Nephron progenitor cell (in vitro differentiated cells): Measurements from ENCODE around the gene TMEM254.

Source experiments
- DNase-seq: peaks from one replicate; pipeline ENCODE4 v3.0.0; 2021
- H3K27ac Mint-ChIP-seq: 2 replicates; pipeline ENCODE4 v1.8.0; 2021; ENCODE audit warnings: mild to moderate bottlenecking, moderate library complexity, mixed read lengths
- H3K27me3 Mint-ChIP-seq: 2 replicates; pipeline ENCODE4 v1.8.0; 2021; ENCODE audit warnings: mild to moderate bottlenecking, low read depth, mixed read lengths; ENCODE audit not compliant: poor library complexity
- H3K36me3 Mint-ChIP-seq: 2 replicates; pipeline ENCODE4 v1.8.0; 2021; ENCODE audit warnings: low read depth, mixed read lengths
- H3K4me1 Mint-ChIP-seq: 2 replicates; pipeline ENCODE4 v1.8.0; 2021; ENCODE audit warnings: mixed read lengths
- H3K4me3 Mint-ChIP-seq: 2 replicates; pipeline ENCODE4 v1.8.0; 2021; ENCODE audit warnings: mild to moderate bottlenecking, moderate library complexity, mixed read lengths
- H3K9me3 Mint-ChIP-seq: 2 replicates; pipeline ENCODE4 v1.8.0; 2021; ENCODE audit warnings: mild to moderate bottlenecking, moderate library complexity, mixed read lengths
- TF ChIP-seq, protein P1 (sequence below): fragments of 200-600 bp; sonication (generic); IDR thresholded peaks from 2 replicates; pipeline ENCODE4 v1.5.0; 2021; ENCODE audit warnings: antibody characterized with exemption

Gene TMEM254

DNA sequence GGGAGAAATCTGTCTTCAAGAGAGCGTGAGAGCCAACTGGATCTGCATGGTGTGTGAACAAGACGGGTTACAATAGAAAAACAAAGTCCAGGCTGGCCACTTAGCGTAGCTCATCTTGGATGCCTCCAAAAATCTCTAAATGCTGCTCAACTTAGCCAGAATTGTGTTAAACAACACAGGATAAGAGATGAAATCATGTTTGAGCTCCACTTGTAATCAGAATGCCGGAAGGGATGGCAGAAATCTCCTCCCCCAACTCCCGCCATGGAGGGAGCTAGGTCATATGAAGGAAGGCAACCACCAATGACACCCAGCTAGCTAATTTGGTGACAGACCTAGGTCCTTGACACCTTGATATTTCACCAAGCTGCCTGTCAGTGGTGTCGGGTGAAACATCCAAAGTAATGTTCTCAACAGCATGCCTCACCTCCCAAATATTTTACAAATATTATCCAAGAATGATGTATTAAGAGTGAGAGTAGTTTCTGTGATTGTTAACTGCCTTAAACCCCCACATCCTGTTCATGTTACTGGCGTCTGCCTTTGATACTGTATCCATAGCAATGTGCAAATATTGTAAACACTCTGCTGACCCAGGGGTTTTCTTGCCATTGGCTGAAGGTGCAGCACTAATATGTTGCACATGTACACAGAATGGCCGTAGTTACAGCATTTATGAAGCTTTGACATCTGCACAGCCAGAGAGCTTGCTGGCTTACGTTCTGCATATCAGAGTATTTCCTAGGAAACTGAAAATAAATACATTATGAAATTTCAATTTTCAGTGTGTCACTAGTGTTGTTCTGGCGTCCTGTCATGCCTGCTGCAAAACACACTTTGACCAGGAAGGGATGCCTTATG lies 25.8 kb downstream of the TMEM254 start:
- Mint-ChIP-seq H3K36me3 (peaks cover 11% of the 10 kb centered on the region), H3K27ac (no peak overlapping the region), H3K4me1 (no peaks in the 10 kb centered on the region), H3K4me3 (no peak overlapping the region), H3K9me3 (peaks cover 26% of the 10 kb centered on the region), H3K27me3 (peaks cover 10% of the 10 kb centered on the region)
- TF ChIP-seq, protein P1, sequence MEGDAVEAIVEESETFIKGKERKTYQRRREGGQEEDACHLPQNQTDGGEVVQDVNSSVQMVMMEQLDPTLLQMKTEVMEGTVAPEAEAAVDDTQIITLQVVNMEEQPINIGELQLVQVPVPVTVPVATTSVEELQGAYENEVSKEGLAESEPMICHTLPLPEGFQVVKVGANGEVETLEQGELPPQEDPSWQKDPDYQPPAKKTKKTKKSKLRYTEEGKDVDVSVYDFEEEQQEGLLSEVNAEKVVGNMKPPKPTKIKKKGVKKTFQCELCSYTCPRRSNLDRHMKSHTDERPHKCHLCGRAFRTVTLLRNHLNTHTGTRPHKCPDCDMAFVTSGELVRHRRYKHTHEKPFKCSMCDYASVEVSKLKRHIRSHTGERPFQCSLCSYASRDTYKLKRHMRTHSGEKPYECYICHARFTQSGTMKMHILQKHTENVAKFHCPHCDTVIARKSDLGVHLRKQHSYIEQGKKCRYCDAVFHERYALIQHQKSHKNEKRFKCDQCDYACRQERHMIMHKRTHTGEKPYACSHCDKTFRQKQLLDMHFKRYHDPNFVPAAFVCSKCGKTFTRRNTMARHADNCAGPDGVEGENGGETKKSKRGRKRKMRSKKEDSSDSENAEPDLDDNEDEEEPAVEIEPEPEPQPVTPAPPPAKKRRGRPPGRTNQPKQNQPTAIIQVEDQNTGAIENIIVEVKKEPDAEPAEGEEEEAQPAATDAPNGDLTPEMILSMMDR = no peak
- DNase-seq = no peak

DNA sequence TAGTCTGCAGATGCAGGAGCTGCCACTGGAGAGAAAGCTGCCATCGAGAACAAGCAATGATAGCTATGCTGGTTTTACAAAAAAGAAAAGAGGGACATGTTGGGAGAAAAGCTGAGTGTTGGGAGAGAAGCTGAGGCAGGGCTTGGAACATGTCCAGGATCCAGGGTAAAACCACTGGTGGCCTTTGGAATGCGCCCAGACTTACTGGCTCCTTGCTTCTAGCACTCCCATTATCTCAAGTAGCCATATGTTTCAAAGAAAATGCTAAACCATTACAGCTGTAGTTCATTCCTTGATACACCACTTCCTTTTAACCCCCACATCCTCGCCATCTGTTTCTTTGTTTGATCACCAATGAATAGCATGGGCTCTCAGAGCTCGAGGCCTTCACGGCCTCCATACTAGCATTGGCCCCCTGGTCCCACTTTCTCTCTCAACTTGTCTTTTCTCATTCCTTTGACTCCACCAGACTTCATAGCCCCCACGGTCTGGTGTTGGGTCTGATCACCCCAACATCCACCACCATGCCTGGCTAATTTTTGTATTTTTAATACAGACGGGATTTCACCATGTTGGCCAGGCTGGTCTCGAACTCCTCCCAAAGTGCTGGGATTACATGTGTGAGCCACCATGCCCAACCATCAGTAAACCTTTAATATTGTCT lies 30.2 kb downstream of the TMEM254 start:
- Mint-ChIP-seq H3K4me1 (peaks cover 4% of the 10 kb centered on the region), H3K36me3 (peaks cover 14% of the 10 kb centered on the region), H3K27me3 (peaks cover 7% of the 10 kb centered on the region), H3K27ac (no peak overlapping the region), H3K9me3 (peaks cover 42% of the 10 kb centered on the region), H3K4me3 (no peak overlapping the region)
- DNase-seq = no peak
- TF ChIP-seq, protein P1 = no peak

DNA sequence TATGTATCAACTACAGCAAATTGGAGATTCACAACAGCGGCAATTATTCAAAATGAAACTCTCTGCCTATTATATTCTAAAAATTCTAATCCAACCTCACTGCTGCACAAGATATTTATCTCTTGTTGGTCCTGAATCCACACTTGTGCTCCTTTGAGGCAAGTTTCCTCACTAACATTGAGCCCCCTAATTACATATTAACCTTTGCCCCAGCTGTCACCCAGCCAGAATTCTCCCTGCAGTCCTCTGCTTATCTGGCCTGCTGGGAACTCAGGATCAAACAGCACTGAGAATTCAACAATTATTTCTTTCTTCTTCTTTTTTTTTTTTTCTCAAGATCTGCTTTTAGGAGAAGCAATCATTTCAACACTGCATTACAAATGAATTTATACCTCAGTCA lies 32.5 kb downstream of the TMEM254 start:
- DNase-seq = no peak
- Mint-ChIP-seq H3K36me3 (peaks cover 14% of the 10 kb centered on the region), H3K9me3 (peaks cover 42% of the 10 kb centered on the region), H3K27me3 (peaks cover 3% of the 10 kb centered on the region), H3K27ac (no peak overlapping the region), H3K4me3 (no peak overlapping the region), H3K4me1 (peaks cover 4% of the 10 kb centered on the region)
- TF ChIP-seq, protein P1 = no peak

DNA sequence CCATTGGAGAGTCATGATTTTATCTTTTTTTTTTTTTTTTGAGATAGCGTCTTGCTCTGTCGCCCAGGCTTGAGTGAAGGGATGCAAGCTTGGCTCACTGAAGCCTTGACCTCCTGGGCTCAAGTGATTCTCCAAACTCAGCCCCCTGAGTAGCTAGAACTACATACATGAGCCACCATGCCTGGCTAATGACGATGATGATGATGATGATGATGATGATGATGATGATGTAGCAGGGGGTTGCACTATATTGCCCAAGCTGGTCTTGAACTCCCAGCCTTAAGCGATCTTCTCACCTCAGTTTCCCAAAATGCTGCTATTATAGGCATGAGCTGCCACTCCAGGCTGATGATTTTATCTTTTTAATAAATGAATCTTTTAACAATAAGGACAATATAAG lies 40.2 kb downstream of the TMEM254 start:
- Mint-ChIP-seq H3K27me3 (peaks cover 32% of the 10 kb centered on the region), H3K27ac (no peak overlapping the region), H3K4me3 (no peak overlapping the region), H3K4me1 (no peaks in the 10 kb centered on the region), H3K9me3 (no peaks in the 10 kb centered on the region), H3K36me3 (no peaks in the 10 kb centered on the region)
- TF ChIP-seq, protein P1 = no peak
- DNase-seq = no peak

DNA sequence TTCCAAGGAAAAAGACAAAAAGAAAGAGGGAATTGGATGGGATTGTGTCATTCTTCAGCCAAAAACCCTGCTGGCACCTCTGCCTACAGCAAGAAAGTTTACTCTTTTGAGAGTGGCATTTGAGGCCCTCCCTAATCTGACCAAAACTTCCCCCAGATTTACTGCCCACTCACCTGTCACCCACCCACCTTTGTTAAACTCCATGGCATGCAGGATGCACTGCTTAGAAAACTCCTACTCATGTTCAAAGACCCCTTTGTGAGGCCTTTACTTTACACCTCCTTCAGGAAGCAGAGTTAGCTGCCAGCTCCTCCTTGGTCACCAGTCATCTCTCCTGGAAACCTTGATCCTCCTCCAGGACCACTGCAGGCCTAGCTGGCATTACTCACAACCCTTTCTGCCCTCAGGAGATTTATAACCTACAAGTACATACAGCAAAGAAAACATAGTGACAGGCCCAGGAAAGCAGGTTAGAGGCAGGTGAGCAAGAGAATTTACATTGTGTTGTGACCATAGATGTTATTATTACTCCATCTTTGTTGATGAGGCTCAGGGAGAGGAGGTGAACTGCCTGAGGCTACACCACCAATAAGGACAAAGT lies 43.7 kb downstream of the TMEM254 start:
- no peak for DNase-seq

More for the DNA sequence above, 43.7 kb downstream of the TMEM254 start:
- Mint-ChIP-seq H3K27ac (no peak overlapping the region), H3K4me1 (no peaks in the 10 kb centered on the region), H3K4me3 (no peak overlapping the region), H3K9me3 (no peaks in the 10 kb centered on the region), H3K27me3 (peaks cover 35% of the 10 kb centered on the region), H3K36me3 (no peaks in the 10 kb centered on the region)
- TF ChIP-seq, protein P1 = no peak
